K562 (cell line): ENCODE measurements around the gene HTR2A. TPM values are rescaled to one million over a fixed set of nuclear protein-coding genes. Genes with fewer than 3 reads are reported as not detected.
A peak's percentile ranks its signal among the peaks of the same experiment; 100 is the strongest.

Experiments
- ATAC-seq: fragments of 200-7000 bp; cut with Tn5 transposase; 3 replicates; pipeline ENCODE4 v1.9.1; 2020; ENCODE audit warnings: moderate library complexity
- BruUV-seq: library from RNA; stranded (reverse); fragments of 400-500 nt; replicated peaks from 2 replicates; lab custom pipeline; 2021; lab: Mats Ljungman, UMichigan
- CTCF ChIA-PET: fragments of 300-600 bp; formaldehyde crosslinking; extraction: SDS; loops from one replicate; lab custom pipeline; 2021; ENCODE audit warnings: low intra/inter-chr PET ratio; lab: Yijun Ruan, JAX
- POLR2A ChIA-PET: fragments of 300-600, 350-650 bp; sonication (Branson Sonifier 250); formaldehyde crosslinking; extraction: SDS; loops from one replicate; lab custom pipeline; 2021; ENCODE audit warnings: antibody characterized with exemption, inconsistent platforms; lab: Yijun Ruan, JAX
- DNase-seq, 4 experiments: peaks; one replicate each; pipeline versions ENCODE4 v3.0.0 to v3.0.0-alpha.2; 2011 to 2018; ENCODE audit warnings: low spot score in 3 of 4, mixed read lengths in 3 of 4; ENCODE audit errors: extremely low read depth in 1 of 4
- FAIRE-seq: peaks from 2 replicates; lab custom pipeline; 2011; peaks lifted over from hg19 to GRCh38; lab: Jason Lieb, UNC
- H2AFZ ChIP-seq: 2 replicates; pipeline ENCODE4 v1.6.0; 2011; ENCODE audit warnings: low read depth, low read length, control low read depth, inconsistent platforms
- H3K27ac ChIP-seq: fragments of 200-600 bp; 3 replicates; pipeline ENCODE4 v1.8.0; 2011; ENCODE audit warnings: low read depth, mild to moderate bottlenecking, control low read depth, inconsistent platforms, low read length, moderate library complexity, mixed read lengths; ENCODE audit errors: extremely low read depth
- H3K27me3 ChIP-seq, 2 experiments: fragments of 300-600 bp in 1 of 2; 2 replicates in 1 of 2; 3 replicates in 1 of 2; pipeline versions ENCODE4 v1.6.0 to v1.8.0; 2011; ENCODE audit warnings: inconsistent platforms in 2 of 2, low read length in 2 of 2, mild to moderate bottlenecking in 1 of 2, mixed read lengths in 1 of 2, moderate library complexity in 1 of 2; ENCODE audit not compliant: control insufficient read depth in 2 of 2, insufficient read depth in 2 of 2
- H3K36me3 ChIP-seq: fragments of 300-600 bp; 3 replicates; pipeline ENCODE4 v1.8.0; 2011; ENCODE audit warnings: mild to moderate bottlenecking, low read length, inconsistent platforms; ENCODE audit not compliant: control insufficient read depth, insufficient read depth
- H3K4me1 ChIP-seq, 2 experiments: fragments of 200-600 bp in 1 of 2; replicated peaks in 1 of 2; 2 replicates in 1 of 2; 3 replicates in 1 of 2; pipeline versions ENCODE4 v1.5.1 to v1.8.0; 2011; ENCODE audit warnings: inconsistent platforms in 2 of 2, low read length in 2 of 2, mild to moderate bottlenecking in 1 of 2, mixed read lengths in 1 of 2, moderate library complexity in 1 of 2; ENCODE audit not compliant: control insufficient read depth in 2 of 2, insufficient read depth in 2 of 2
- H3K4me2 ChIP-seq: 2 replicates; pipeline ENCODE4 v1.6.1; 2011; ENCODE audit warnings: low read length, control low read depth, inconsistent platforms, mixed read lengths; ENCODE audit not compliant: insufficient read depth
- H3K4me3 ChIP-seq: fragments of 200-600 bp; sonication (generic), shearing (Covaris generic); 2 replicates; pipeline ENCODE4 v1.5.1; 2016; ENCODE audit warnings: control low read depth, inconsistent platforms
- H3K79me2 ChIP-seq: fragments of 200-600 bp; 3 replicates; pipeline ENCODE4 v1.8.0; 2011; ENCODE audit warnings: low read length, inconsistent platforms; ENCODE audit not compliant: control insufficient read depth, insufficient read depth
- H3K9ac ChIP-seq, 2 experiments: 2 replicates each; pipeline versions ENCODE4 v1.6.0 to v1.6.1; 2011; ENCODE audit warnings: low read depth in 2 of 2, low read length in 2 of 2, control low read depth in 1 of 2, inconsistent platforms in 1 of 2, mild to moderate bottlenecking in 1 of 2, mixed read lengths in 1 of 2; ENCODE audit not compliant: insufficient read depth in 1 of 2
- H3K9me1 ChIP-seq: one replicate; pipeline ENCODE4 v1.6.0; 2011; ENCODE audit warnings: inconsistent platforms, mild to moderate bottlenecking, low read length, moderate library complexity; ENCODE audit not compliant: control insufficient read depth, insufficient read depth
- H3K9me3 ChIP-seq: replicated peaks from 2 replicates; pipeline ENCODE4 v1.5.1; 2011; ENCODE audit warnings: low read depth, low read length, inconsistent platforms; ENCODE audit not compliant: control insufficient read depth, insufficient read depth
- H4K20me1 ChIP-seq: replicated peaks from 2 replicates; pipeline ENCODE4 v1.6.1; 2011; ENCODE audit warnings: low read length, inconsistent platforms, mixed read lengths; ENCODE audit not compliant: control insufficient read depth, insufficient read depth
- C11orf30 ChIP-seq: fragments of 450-650 bp; IDR thresholded peaks from 2 replicates; pipeline ENCODE4 v1.6.1; 2016; ENCODE audit warnings: low read depth, mild to moderate bottlenecking
- KLF13 ChIP-seq: fragments of 450-650 bp; IDR thresholded peaks from 2 replicates; pipeline ENCODE4 v1.6.1; 2016; ENCODE audit warnings: missing genetic modification characterization, low read depth, mild to moderate bottlenecking, missing compliant biosample characterization, moderate library complexity, borderline replicate concordance
- NEUROD1 ChIP-seq: fragments of 150-350 bp; IDR thresholded peaks from 2 replicates; pipeline ENCODE4 v1.6.1; 2014; ENCODE audit warnings: borderline replicate concordance, low read length, low read depth; ENCODE audit not compliant: partially characterized antibody
- POLR2AphosphoS2 ChIP-seq: IDR thresholded peaks from 2 replicates; pipeline ENCODE4 v1.6.1; 2012; ENCODE audit warnings: low read length, improper control_type of control experiment
- PYGO2 ChIP-seq: fragments of 450-650 bp; IDR thresholded peaks from 2 replicates; pipeline ENCODE4 v1.6.1; 2016; ENCODE audit warnings: mild to moderate bottlenecking, missing genetic modification characterization, moderate library complexity, missing compliant biosample characterization
- SIX5 ChIP-seq, 2 experiments: IDR thresholded peaks; 2 replicates each; pipeline ENCODE4 v1.6.1; 2011; ENCODE audit warnings: low read length in 2 of 2, borderline replicate concordance in 1 of 2, low read depth in 1 of 2, mild to moderate bottlenecking in 1 of 2, moderate library complexity in 1 of 2; ENCODE audit not compliant: insufficient read depth in 1 of 2
- TBL1XR1 ChIP-seq, 2 experiments: IDR thresholded peaks; 2 replicates each; pipeline ENCODE4 v1.6.1; 2012; ENCODE audit warnings: improper control_type of control experiment in 2 of 2, low read length in 2 of 2, mild to moderate bottlenecking in 1 of 2
- ZFX ChIP-seq: sonication (generic); formaldehyde crosslinking; IDR thresholded peaks from 2 replicates; pipeline ENCODE4 v1.8.0; 2022; ENCODE audit warnings: mild to moderate bottlenecking, missing genetic modification reagents, moderate library complexity
- ZNF24 ChIP-seq: fragments of 450-650 bp; IDR thresholded peaks from 2 replicates; pipeline ENCODE4 v1.6.1; 2016
- ZNF316 ChIP-seq: fragments of 450-650 bp; IDR thresholded peaks from 2 replicates; pipeline ENCODE4 v1.6.1; 2016
- WGBS: fragments of 100-300 bp; shearing (Covaris generic); methylation state at CpG from one replicate; pipeline ENCODE4 v1.1.6; 2016; ENCODE audit warnings: low coverage, mixed read lengths; ENCODE audit not compliant: insufficient coverage; ENCODE audit errors: missing lambda C conversion rate; 5-methylcytosine and 5-hydroxymethylcytosine counted together
- in situ Hi-C: fragments of 300-500 bp; cut with MboI; formaldehyde crosslinking; loops from 4 replicates; pipeline ENCODE4 v1.15.0; 2018; ENCODE audit warnings: inconsistent platforms, mixed read lengths
- intact Hi-C: fragments of 100-400 bp; cut with micrococcal nuclease; formaldehyde crosslinking; loops from 2 replicates; pipeline ENCODE4 v1.14.2; 2022
- polyA plus RNA-seq, 8 experiments: library from polyadenylated mRNA; depleted of rRNA in 4 of 8; stranded (reverse) in 5 of 8; unstranded in 3 of 8; fragments of >200 nt; fragmentation: Nextera tagmentation in 2 of 8; fragmentation: Illumina TruSeq in 1 of 8; extraction: Ambion mirVana in 2 of 8; extraction: Trizol in 1 of 8; gene quantifications; 2 replicates each; pipeline versions ENCODE4 v1.2.1 to v1.2.3, GENCODE V29; 2011 to 2014; ENCODE audit warnings: inconsistent platforms in 1 of 8, missing spikeins in 1 of 8
- total RNA-seq, 7 experiments: library from RNA; depleted of rRNA in 6 of 7; stranded (reverse); fragments of >200 nt in 6 of 7; fragmentation: Illumina TruSeq in 2 of 7; extraction: Trizol in 2 of 7; gene quantifications; 2 replicates each; pipeline versions ENCODE4 v1.2.1 to v1.2.3, GENCODE V29; 2011 to 2021; ENCODE audit warnings: low replicate concordance in 1 of 7
- TF ChIP-seq, protein P1 (sequence below): sonication (generic); formaldehyde crosslinking; IDR thresholded peaks from 2 replicates; pipeline ENCODE4 v1.8.0; 2023; ENCODE audit warnings: mild to moderate bottlenecking, missing genetic modification reagents
- TF ChIP-seq, protein P2 (sequence below): sonication (generic); IDR thresholded peaks from 2 replicates; pipeline ENCODE4 v1.6.1; 2016
- TF ChIP-seq, protein P3 (sequence below): fragments of 250-450 bp; sonication (Bioruptor Pico); IDR thresholded peaks from 2 replicates; pipeline ENCODE4 v1.8.0; 2021; ENCODE audit warnings: borderline replicate concordance, mild to moderate bottlenecking, moderate library complexity; ENCODE audit not compliant: poor library complexity, severe bottlenecking

Gene HTR2A
- total and polyA plus RNA-seq, 9 of the 15 experiments (the other 6 are each of a cell fraction or from before 2014, with no cell fraction given) = not detected

DNA sequence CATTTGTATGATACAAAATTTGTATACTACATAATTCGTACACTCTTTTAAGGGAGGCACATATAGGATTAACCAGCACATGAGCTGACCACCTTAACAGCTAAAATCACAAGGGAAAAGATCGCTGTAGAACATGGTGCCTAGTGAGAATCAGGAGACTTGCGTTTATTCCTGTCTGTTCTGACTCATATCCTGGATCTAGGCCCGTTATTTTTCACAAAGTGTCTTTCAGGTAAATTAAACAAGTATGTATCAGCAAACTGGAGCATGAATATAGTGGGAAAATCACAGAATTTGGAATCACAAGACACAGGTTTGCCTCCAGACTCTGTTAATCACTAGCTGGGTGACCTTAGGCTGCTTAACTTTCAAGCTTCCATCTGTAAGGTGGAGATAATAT lies 52.4 kb downstream of the HTR2A start:
- WGBS = 0% methylated on average over 4 of the region's 4 CpGs
- no peak overlapping the region for H3K4me2 ChIP-seq

DNA sequence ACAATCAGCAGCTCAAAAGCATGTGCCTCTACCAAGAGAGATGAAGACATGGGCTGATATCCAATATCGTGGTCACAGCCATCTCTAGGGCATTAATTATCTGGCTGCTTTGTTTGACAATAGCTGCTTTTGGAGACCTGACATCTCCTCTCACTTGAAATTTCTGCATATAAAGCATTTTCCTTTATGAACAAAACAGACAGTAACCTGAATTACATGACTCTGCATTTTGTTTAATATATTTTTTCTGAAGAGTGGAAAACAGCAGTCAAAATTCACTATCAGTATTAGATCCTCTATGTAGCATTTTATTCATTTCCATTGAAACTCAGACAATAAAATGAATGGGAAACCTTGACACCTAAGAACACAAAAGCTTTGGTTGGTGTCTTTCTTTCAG lies 57.5 kb downstream of the HTR2A start:
- H3K9me3 ChIP-seq = no peaks in the 10 kb centered on the region
- WGBS = 0% methylated on average over 1 of the region's 1 CpG
- CTCF ChIA-PET = no interaction called here
- no peak overlapping the region for H3K4me3 ChIP-seq
- no peaks in the 10 kb centered on the region for H3K36me3 ChIP-seq
- no peak overlapping the region for H3K4me2 ChIP-seq
- H3K27ac ChIP-seq = no peak overlapping the region
- H3K9me1 ChIP-seq = no peaks in the 10 kb centered on the region
- no peak for DNase-seq
- no peaks in the 10 kb centered on the region for H3K4me1 ChIP-seq
- in situ Hi-C loops = no loop called here
- H3K79me2 ChIP-seq = no peaks in the 10 kb centered on the region
- no TSS peak for BruUV-seq
- intact Hi-C loops = loop anchor here (10.0 kb wide), 1 partner anchor 135 kb away; no protein-coding TSS in a partner anchor
- peaks cover 0 to 4% of the 10 kb centered on the region in 2 experiments; a peak in 1 of 5 replicates for H3K27me3 ChIP-seq
- no peak overlapping the region for H3K9ac ChIP-seq
- H4K20me1 ChIP-seq = no peaks in the 10 kb centered on the region
- POLR2A ChIA-PET = no interaction called here
- no peak for ATAC-seq
- FAIRE-seq = no peak
- TF ChIP-seq PYGO2 (tag) = no peak
- no peak for TF ChIP-seq KLF13
- TF ChIP-seq ZNF24 = no peak
- no peak for TF ChIP-seq ZFX
- TF ChIP-seq POLR2AphosphoS2 = no peak
- TF ChIP-seq ZNF316 = peak; percentile 50
- TF ChIP-seq, protein P1, sequence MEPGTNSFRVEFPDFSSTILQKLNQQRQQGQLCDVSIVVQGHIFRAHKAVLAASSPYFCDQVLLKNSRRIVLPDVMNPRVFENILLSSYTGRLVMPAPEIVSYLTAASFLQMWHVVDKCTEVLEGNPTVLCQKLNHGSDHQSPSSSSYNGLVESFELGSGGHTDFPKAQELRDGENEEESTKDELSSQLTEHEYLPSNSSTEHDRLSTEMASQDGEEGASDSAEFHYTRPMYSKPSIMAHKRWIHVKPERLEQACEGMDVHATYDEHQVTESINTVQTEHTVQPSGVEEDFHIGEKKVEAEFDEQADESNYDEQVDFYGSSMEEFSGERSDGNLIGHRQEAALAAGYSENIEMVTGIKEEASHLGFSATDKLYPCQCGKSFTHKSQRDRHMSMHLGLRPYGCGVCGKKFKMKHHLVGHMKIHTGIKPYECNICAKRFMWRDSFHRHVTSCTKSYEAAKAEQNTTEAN (CRISPR knock-in tag) = no peak
- TF ChIP-seq, protein P2, sequence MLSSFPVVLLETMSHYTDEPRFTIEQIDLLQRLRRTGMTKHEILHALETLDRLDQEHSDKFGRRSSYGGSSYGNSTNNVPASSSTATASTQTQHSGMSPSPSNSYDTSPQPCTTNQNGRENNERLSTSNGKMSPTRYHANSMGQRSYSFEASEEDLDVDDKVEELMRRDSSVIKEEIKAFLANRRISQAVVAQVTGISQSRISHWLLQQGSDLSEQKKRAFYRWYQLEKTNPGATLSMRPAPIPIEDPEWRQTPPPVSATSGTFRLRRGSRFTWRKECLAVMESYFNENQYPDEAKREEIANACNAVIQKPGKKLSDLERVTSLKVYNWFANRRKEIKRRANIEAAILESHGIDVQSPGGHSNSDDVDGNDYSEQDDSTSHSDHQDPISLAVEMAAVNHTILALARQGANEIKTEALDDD = no peak
- TF ChIP-seq NEUROD1 = no peak
- TF ChIP-seq TBL1XR1 (IDR thresholded peaks at IDR 0.05; ENCODE audit: low read length in 2 of 2) = no peak
- peak; percentile 9; the same call in 1 of the 2 replicates for TF ChIP-seq C11orf30
- no peak overlapping the region for H2AFZ ChIP-seq

More for the DNA sequence above, 52.4 kb downstream of the HTR2A start:
- in situ Hi-C loops (no loop called here), intact Hi-C loops (no loop called here)
- no peaks in the 10 kb centered on the region for H3K79me2 ChIP-seq
- TF ChIP-seq, protein P3, sequence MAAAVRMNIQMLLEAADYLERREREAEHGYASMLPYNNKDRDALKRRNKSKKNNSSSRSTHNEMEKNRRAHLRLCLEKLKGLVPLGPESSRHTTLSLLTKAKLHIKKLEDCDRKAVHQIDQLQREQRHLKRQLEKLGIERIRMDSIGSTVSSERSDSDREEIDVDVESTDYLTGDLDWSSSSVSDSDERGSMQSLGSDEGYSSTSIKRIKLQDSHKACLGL (CRISPR knock-in tag) = no peak
- no peak for TF ChIP-seq SIX5 (IDR thresholded peaks at IDR 0.05; ENCODE audit: borderline replicate concordance in 1 of 2, insufficient read depth in 1 of 2, low read depth in 1 of 2, low read length in 2 of 2)
- no peak for FAIRE-seq
- H3K4me3 ChIP-seq = no peak overlapping the region
- no peaks in the 10 kb centered on the region for H3K36me3 ChIP-seq
- ChIA-PET POLR2A (interaction anchor here (0.7 kb wide), 1 partner anchor 13 kb away, joined by 3 read pairs; no protein-coding TSS in a partner anchor), CTCF (no interaction called here)
- H3K27ac ChIP-seq = no peak overlapping the region
- BruUV-seq = no TSS peak
- H3K27me3 ChIP-seq = 0 out of 5 replicates have a peak, but pooled peaks cover 0 to 3% of the 10 kb centered on the region in 2 experiments
- H4K20me1 ChIP-seq = no peaks in the 10 kb centered on the region
- no peaks in the 10 kb centered on the region for H3K9me1 ChIP-seq
- no peak overlapping the region for H3K9ac ChIP-seq
- no peaks in the 10 kb centered on the region for H3K4me1 ChIP-seq
- no peak for ATAC-seq
- H2AFZ ChIP-seq = no peak overlapping the region
- no peak for DNase-seq
- H3K9me3 ChIP-seq = no peaks in the 10 kb centered on the region
